CD14-positive monocyte (primary cell): Measurements from ENCODE around the gene UBE2E2. TPM values are rescaled to one million over a fixed set of nuclear protein-coding genes. Genes with fewer than 3 reads are reported as not detected.

ENCODE experiments used
- DNase-seq, 3 donors: peaks; one replicate each; pipeline ENCODE4 v3.0.0-alpha.2; 2011 to 2022
- H2AFZ ChIP-seq: 2 replicates; pipeline ENCODE4 v1.6.0; 2012; ENCODE audit warnings: mild to moderate bottlenecking, low read depth, low read length, inconsistent platforms; ENCODE audit not compliant: insufficient read depth, poor library complexity, severe bottlenecking
- H3K27ac ChIP-seq, 2 donors: 1 replicate in 1 of 2; 2 replicates in 1 of 2; pipeline ENCODE4 v1.5.1; 2012 to 2013; ENCODE audit warnings: low read length in 2 of 2, control low read depth in 1 of 2, inconsistent platforms in 1 of 2, low read depth in 1 of 2, mild to moderate bottlenecking in 1 of 2
- H3K27me3 ChIP-seq, 2 donors: one replicate each; pipeline versions ENCODE4 v1.6.0 to v1.6.1; 2011 to 2013; ENCODE audit warnings: low read length in 2 of 2; ENCODE audit not compliant: control insufficient read depth in 2 of 2, insufficient read depth in 2 of 2
- H3K36me3 ChIP-seq, 2 donors: replicated peaks in 1 of 2; 1 replicate in 1 of 2; 2 replicates in 1 of 2; pipeline versions ENCODE4 v1.5.1 to v1.6.1; 2012 to 2013; ENCODE audit warnings: low read length in 2 of 2, control low read depth in 1 of 2, inconsistent platforms in 1 of 2, mild to moderate bottlenecking in 1 of 2; ENCODE audit not compliant: insufficient read depth in 2 of 2, control insufficient read depth in 1 of 2
- H3K4me1 ChIP-seq, 2 donors: 1 replicate in 1 of 2; 2 replicates in 1 of 2; pipeline versions ENCODE4 v1.5.1 to v1.6.1; 2012 to 2013; ENCODE audit warnings: low read length in 2 of 2, control low read depth in 1 of 2, inconsistent platforms in 1 of 2, mild to moderate bottlenecking in 1 of 2, moderate library complexity in 1 of 2; ENCODE audit not compliant: insufficient read depth in 2 of 2, control insufficient read depth in 1 of 2
- H3K4me2 ChIP-seq: replicated peaks from 2 replicates; pipeline ENCODE3; 2012; ENCODE audit warnings: low read length, moderate library complexity, mild to moderate bottlenecking; ENCODE audit not compliant: poor library complexity, severe bottlenecking; ENCODE audit errors: extremely low read depth
- H3K4me3 ChIP-seq, 3 experiments: fragments of 200-600 bp in 1 of 3; sonication (generic) in 1 of 3; replicated peaks in 1 of 3; 1 replicate in 2 of 3; 2 replicates in 1 of 3; pipeline ENCODE4 v1.5.1; 2011 to 2013; ENCODE audit warnings: low read length in 3 of 3, mild to moderate bottlenecking in 3 of 3, control low read depth in 2 of 3, low read depth in 2 of 3, inconsistent platforms in 1 of 3, moderate library complexity in 1 of 3
- H3K79me2 ChIP-seq: 2 replicates; pipeline ENCODE4 v1.6.0; 2012; ENCODE audit warnings: mild to moderate bottlenecking, control low read depth, inconsistent platforms, low read length, moderate library complexity; ENCODE audit not compliant: insufficient read depth
- H3K9ac ChIP-seq: 2 replicates; pipeline ENCODE4 v1.6.0; 2017; ENCODE audit warnings: low read length, mild to moderate bottlenecking; ENCODE audit not compliant: insufficient read depth, poor library complexity, severe bottlenecking
- H3K9me3 ChIP-seq, 2 donors: replicated peaks in 1 of 2; 1 replicate in 1 of 2; 2 replicates in 1 of 2; pipeline versions ENCODE4 v1.5.1 to v1.6.1; 2012 to 2013; ENCODE audit warnings: low read length in 2 of 2, control low read depth in 1 of 2; ENCODE audit not compliant: control insufficient read depth in 1 of 2, insufficient read depth in 1 of 2
- H4K20me1 ChIP-seq: 2 replicates; pipeline ENCODE4 v1.6.0; 2012; ENCODE audit warnings: mild to moderate bottlenecking, low read length, control low read depth, moderate library complexity; ENCODE audit not compliant: insufficient read depth
- H3K27ac Mint-ChIP-seq, 7 donors: one replicate each; pipeline ENCODE4 v1.8.0; 2020; ENCODE audit warnings: mild to moderate bottlenecking in 7 of 7, mixed read lengths in 7 of 7, moderate library complexity in 6 of 7, inconsistent platforms in 2 of 7
- H3K27me3 Mint-ChIP-seq, 3 donors: one replicate each; pipeline ENCODE4 v1.8.0; 2021 to 2022; ENCODE audit warnings: low read depth in 3 of 3, mild to moderate bottlenecking in 3 of 3, mixed read lengths in 3 of 3, moderate library complexity in 3 of 3, inconsistent platforms in 1 of 3
- H3K36me3 Mint-ChIP-seq, 2 donors: one replicate each; pipeline ENCODE4 v1.8.0; 2020; ENCODE audit warnings: mixed read lengths in 2 of 2, inconsistent platforms in 1 of 2, mild to moderate bottlenecking in 1 of 2
- H3K4me1 Mint-ChIP-seq: one replicate; pipeline ENCODE4 v1.8.0; 2020; ENCODE audit warnings: mild to moderate bottlenecking, mixed read lengths
- H3K4me3 Mint-ChIP-seq, 2 donors: one replicate each; pipeline ENCODE4 v1.8.0; 2020; ENCODE audit warnings: mild to moderate bottlenecking in 2 of 2, mixed read lengths in 2 of 2, moderate library complexity in 1 of 2
- H3K9me3 Mint-ChIP-seq, 7 donors: one replicate each; pipeline ENCODE4 v1.8.0; 2020 to 2022; ENCODE audit warnings: mixed read lengths in 7 of 7, mild to moderate bottlenecking in 6 of 7, moderate library complexity in 6 of 7, inconsistent platforms in 2 of 7
- WGBS: methylation state at CpG from one replicate; pipeline ENCODE4 v1.1.5; 2013; ENCODE audit warnings: missing lambda C conversion rate; ENCODE audit not compliant: insufficient coverage; 5-methylcytosine and 5-hydroxymethylcytosine counted together
- intact Hi-C, 2 donors: fragments of 100-400 bp; cut with micrococcal nuclease; formaldehyde crosslinking; loops; one replicate each; pipeline versions ENCODE4 v1.15.0 to v1.15.1; 2023
- polyA plus RNA-seq, 3 donors: library from polyadenylated mRNA; depleted of rRNA in 1 of 3; unstranded in 2 of 3; stranded (reverse) in 1 of 3; fragments of 300-500 nt in 2 of 3; fragments of >200 nt in 1 of 3; fragmentation: Illumina TruSeq in 2 of 3; gene quantifications; 1 replicate in 2 of 3; 2 replicates in 1 of 3; pipeline ENCODE4 v1.2.3, GENCODE V29; 2012 to 2021
- TF ChIP-seq, protein P1 (sequence below): fragments of 200-600 bp; IDR thresholded peaks from one replicate; pipeline ENCODE4 v1.8.0; 2022; ENCODE audit warnings: antibody characterized with exemption, mild to moderate bottlenecking

Gene UBE2E2
- polyA plus RNA-seq, 3 donors: 25.8 to 78.0 (median 66.3) TPM

GRCh38 chr3:23219117-23219516 lies 16.0 kb downstream of the UBE2E2 start:
- Histone ChIP-seq H3K4me3 (no peak overlapping the region), H3K27ac (no peak overlapping the region), H4K20me1 (peaks cover 3% of the 10 kb centered on the region), H3K4me2 (no peak overlapping the region), H3K9ac (no peak overlapping the region), H3K9me3 (no peaks in the 10 kb centered on the region), H3K4me1 (peaks cover 14 to 27% of the 10 kb centered on the region in 2 donors), H3K79me2 (peaks cover 57% of the 10 kb centered on the region), H3K36me3 (peaks cover 0 to 9% of the 10 kb centered on the region in 2 donors), H2AFZ (no peak overlapping the region), H3K27me3 (no peaks in the 10 kb centered on the region)
- Mint-ChIP-seq H3K9me3 (peaks cover 0 to 7% (median 3%) of the 10 kb centered on the region in 7 donors), H3K27me3 (peaks cover 0 to 2% (median 0%) of the 10 kb centered on the region in 3 donors), H3K27ac (peak overlapping the region in 1 of 7 donors; percentile 51), H3K36me3 (peaks cover 8 to 16% of the 10 kb centered on the region in 2 donors), H3K4me1 (peaks cover 28% of the 10 kb centered on the region), H3K4me3 (no peak overlapping the region)
- WGBS: no CpG with 5 or more reads among the region's 2 CpGs
- intact Hi-C loops: no loop called here
- TF ChIP-seq, protein P1, sequence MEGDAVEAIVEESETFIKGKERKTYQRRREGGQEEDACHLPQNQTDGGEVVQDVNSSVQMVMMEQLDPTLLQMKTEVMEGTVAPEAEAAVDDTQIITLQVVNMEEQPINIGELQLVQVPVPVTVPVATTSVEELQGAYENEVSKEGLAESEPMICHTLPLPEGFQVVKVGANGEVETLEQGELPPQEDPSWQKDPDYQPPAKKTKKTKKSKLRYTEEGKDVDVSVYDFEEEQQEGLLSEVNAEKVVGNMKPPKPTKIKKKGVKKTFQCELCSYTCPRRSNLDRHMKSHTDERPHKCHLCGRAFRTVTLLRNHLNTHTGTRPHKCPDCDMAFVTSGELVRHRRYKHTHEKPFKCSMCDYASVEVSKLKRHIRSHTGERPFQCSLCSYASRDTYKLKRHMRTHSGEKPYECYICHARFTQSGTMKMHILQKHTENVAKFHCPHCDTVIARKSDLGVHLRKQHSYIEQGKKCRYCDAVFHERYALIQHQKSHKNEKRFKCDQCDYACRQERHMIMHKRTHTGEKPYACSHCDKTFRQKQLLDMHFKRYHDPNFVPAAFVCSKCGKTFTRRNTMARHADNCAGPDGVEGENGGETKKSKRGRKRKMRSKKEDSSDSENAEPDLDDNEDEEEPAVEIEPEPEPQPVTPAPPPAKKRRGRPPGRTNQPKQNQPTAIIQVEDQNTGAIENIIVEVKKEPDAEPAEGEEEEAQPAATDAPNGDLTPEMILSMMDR: no peak
- no peak for DNase-seq

GRCh38 chr3:23219552-23219951 lies 16.4 kb downstream of the UBE2E2 start:
- DNase-seq: no peak
- no peaks in the 10 kb centered on the region for H3K27me3 ChIP-seq
- H2AFZ ChIP-seq: no peak overlapping the region
- TF ChIP-seq, protein P1: no peak
- Mint-ChIP-seq H3K27me3 (no peaks in the 10 kb centered on the region), H3K27ac (peak overlapping the region in 1 of 7 donors; percentile 51), H3K36me3 (peaks cover 5 to 15% of the 10 kb centered on the region in 2 donors), H3K4me3 (no peak overlapping the region), H3K9me3 (peaks cover 1 to 7% (median 5%) of the 10 kb centered on the region in 7 donors), H3K4me1 (peaks cover 28% of the 10 kb centered on the region)
- no peaks in the 10 kb centered on the region for H3K9me3 ChIP-seq
- no peak overlapping the region for H3K27ac ChIP-seq
- intact Hi-C loops: no loop called here
- H3K9ac ChIP-seq: no peak overlapping the region
- H4K20me1 ChIP-seq: no peaks in the 10 kb centered on the region
- peaks cover 14 to 27% of the 10 kb centered on the region in 2 donors for H3K4me1 ChIP-seq
- no peak overlapping the region for H3K4me3 ChIP-seq
- no peak overlapping the region for H3K4me2 ChIP-seq
- WGBS: no CpG with 5 or more reads among the region's 2 CpGs
- peaks cover 0 to 9% of the 10 kb centered on the region in 2 donors for H3K36me3 ChIP-seq
- peaks cover 62% of the 10 kb centered on the region for H3K79me2 ChIP-seq
